Stimulated activated CD4-positive, alpha-beta T cell treated with anti-CD3 and anti-CD28 coated beads, Interleukin-2, amount 100 ng/mL, for 4 hours (primary cell): ENCODE data around the gene FLACC1.
"Not testable (repeated sequence)": the region's sequence is repeated elsewhere in the genome, so short reads cannot be mapped to it uniquely, and the experiment has no call there.

Source experiments
- DNase-seq: peaks from one replicate; pipeline ENCODE4 v3.0.0-alpha.2; 2020; ENCODE audit warnings: low read depth

Gene FLACC1

GRCh38 chr2:201357221-201357620, at the start of gene FLACC1:
Gene FLACC1 (minus strand): TSS chr2:201357345. CDS start chr2:201351404, 5,941 bp downstream.
- DNase-seq = no peak

- no peak for DNase-seq
Measured at GRCh38 chr2:201406077-201406662, 49.0 kb upstream of the FLACC1 start.

- DNase-seq = no peak
Measured at GRCh38 chr2:201404699-201405280, 47.6 kb upstream of the FLACC1 start.

GRCh38 chr2:201403880-201404279, 46.7 kb upstream of the FLACC1 start:
- DNase-seq = no peak

- DNase-seq = no peak
Measured at GRCh38 chr2:201402651-201403562, 45.8 kb upstream of the FLACC1 start.

GRCh38 chr2:201401815-201402214, 44.7 kb upstream of the FLACC1 start:
- DNase-seq = no peak

GRCh38 chr2:201396595-201396994, 39.5 kb upstream of the FLACC1 start:
- no peak for DNase-seq

- DNase-seq = no peak
Measured at GRCh38 chr2:201383136-201383535, 26.0 kb upstream of the FLACC1 start.

- no peak for DNase-seq
Measured at GRCh38 chr2:201378496-201379397, 21.6 kb upstream of the FLACC1 start.

GRCh38 chr2:201377218-201377617, 20.1 kb upstream of the FLACC1 start:
- no peak for DNase-seq

GRCh38 chr2:201369775-201370174, 12.6 kb upstream of the FLACC1 start:
- no peak for DNase-seq

- DNase-seq = not testable (repeated sequence)
Measured at GRCh38 chr2:201369318-201369717, 12.2 kb upstream of the FLACC1 start.

GRCh38 chr2:201366146-201366545, 9.0 kb upstream of the FLACC1 start:
- no peak for DNase-seq

- DNase-seq = peak; percentile 17
Measured at GRCh38 chr2:201363857-201364560, 6.9 kb upstream of the FLACC1 start.

- DNase-seq = no peak
Measured at GRCh38 chr2:201362396-201362795, 5.3 kb upstream of the FLACC1 start.

- DNase-seq = no peak
Measured at GRCh38 chr2:201361078-201361733, 4.1 kb upstream of the FLACC1 start.

GRCh38 chr2:201360256-201360655, 3.1 kb upstream of the FLACC1 start:
- no peak for DNase-seq

GRCh38 chr2:201358684-201359083, 1.5 kb upstream of the FLACC1 start:
- no peak for DNase-seq

- no peak for DNase-seq
Measured at GRCh38 chr2:201353116-201353515, 4.0 kb downstream of the FLACC1 start.

- no peak for DNase-seq
Measured at GRCh38 chr2:201350879-201351278, 6.3 kb downstream of the FLACC1 start.

- DNase-seq = no peak
Measured at GRCh38 chr2:201349601-201350000, 7.5 kb downstream of the FLACC1 start.
